GM20000 (cell line): ENCODE measurements around the gene KCNAB1.

ENCODE experiments used
- DNase-seq: peaks from one replicate; pipeline ENCODE4 v3.0.0; 2012; ENCODE audit warnings: low spot score
- CTCF ChIP-seq: IDR thresholded peaks from 2 replicates; pipeline ENCODE4 v1.5.1; 2012; ENCODE audit warnings: mild to moderate bottlenecking, control low read depth; ENCODE audit errors: extremely low read depth, missing control alignments

Gene KCNAB1

GRCh38 chr3:156172536-156172935, 52.2 kb downstream of the KCNAB1 start:
- no peak for DNase-seq
- TF ChIP-seq CTCF = no peak

- no peak for DNase-seq
Observed at GRCh38 chr3:156174229-156174847, 54.0 kb downstream of the KCNAB1 start.

GRCh38 chr3:156175570-156175969, 55.2 kb downstream of the KCNAB1 start:
- no peak for TF ChIP-seq CTCF

More at GRCh38 chr3:156174229-156174847, 54.0 kb downstream of the KCNAB1 start:
- no peak for TF ChIP-seq CTCF

GRCh38 chr3:156176048-156176447, 55.7 kb downstream of the KCNAB1 start:
- no peak for TF ChIP-seq CTCF

More at GRCh38 chr3:156175570-156175969, 55.2 kb downstream of the KCNAB1 start:
- DNase-seq = no peak

GRCh38 chr3:156176629-156177210, 56.3 kb downstream of the KCNAB1 start:
- no peak for DNase-seq
- TF ChIP-seq CTCF = no peak

More at GRCh38 chr3:156176048-156176447, 55.7 kb downstream of the KCNAB1 start:
- no peak for DNase-seq

GRCh38 chr3:156180077-156180476, 59.7 kb downstream of the KCNAB1 start:
- TF ChIP-seq CTCF = no peak
- DNase-seq = no peak

- no peak for TF ChIP-seq CTCF
- no peak for DNase-seq
Observed at GRCh38 chr3:156181509-156181908, 61.1 kb downstream of the KCNAB1 start.
